HG02943 (cell line): ENCODE data around the gene AMIGO3.
"Not testable (repeated sequence)": the region's sequence is repeated elsewhere in the genome, so short reads cannot be mapped to it uniquely, and the experiment has no call there.

Experiments used
- ATAC-seq: cut with Tn5 transposase; IDR thresholded peaks from one replicate; pipeline ENCODE4 v1.9.1; 2021; ENCODE audit warnings: mild to moderate bottlenecking, low read depth, moderate library complexity; ENCODE audit not compliant: unreplicated experiment

AMIGO3 gene

DNA sequence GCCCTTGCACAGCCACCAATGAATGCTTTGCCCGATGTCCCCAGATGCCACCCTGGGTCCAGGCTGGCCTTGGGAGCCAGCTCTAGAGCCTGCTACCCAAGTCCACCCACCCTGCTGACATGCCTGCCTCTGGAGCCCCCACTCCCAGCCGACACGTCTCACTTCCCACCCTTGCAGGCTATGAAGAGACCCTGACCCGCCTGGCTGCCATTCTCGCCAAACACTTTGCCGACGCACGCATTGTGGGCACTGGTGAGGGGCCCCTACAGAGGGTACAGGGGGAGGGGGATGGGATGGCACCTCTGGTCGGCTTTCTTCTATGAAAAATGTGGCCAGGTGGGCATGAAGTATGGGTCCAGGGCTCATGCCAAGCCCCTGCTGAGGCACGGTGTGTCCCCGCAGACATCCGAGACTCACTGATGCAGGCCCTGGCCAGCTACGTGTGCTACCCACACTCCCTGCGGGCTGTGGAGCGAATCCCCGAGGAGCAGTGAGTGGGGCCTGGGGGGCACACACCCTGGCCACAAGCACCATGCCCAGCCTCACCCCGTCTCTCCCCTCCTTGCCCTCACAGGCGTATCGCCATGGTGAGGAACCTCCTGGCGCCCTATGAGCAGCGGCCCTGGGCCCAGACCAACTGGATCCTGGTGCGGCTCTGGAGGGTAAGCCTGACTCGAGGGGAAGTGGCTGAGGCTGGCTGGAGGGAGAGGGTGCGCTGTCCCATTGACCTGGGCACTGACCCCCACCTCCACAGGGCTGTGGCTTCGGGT is 6.0 kb downstream of the AMIGO3 start:
- no peak for ATAC-seq

DNA sequence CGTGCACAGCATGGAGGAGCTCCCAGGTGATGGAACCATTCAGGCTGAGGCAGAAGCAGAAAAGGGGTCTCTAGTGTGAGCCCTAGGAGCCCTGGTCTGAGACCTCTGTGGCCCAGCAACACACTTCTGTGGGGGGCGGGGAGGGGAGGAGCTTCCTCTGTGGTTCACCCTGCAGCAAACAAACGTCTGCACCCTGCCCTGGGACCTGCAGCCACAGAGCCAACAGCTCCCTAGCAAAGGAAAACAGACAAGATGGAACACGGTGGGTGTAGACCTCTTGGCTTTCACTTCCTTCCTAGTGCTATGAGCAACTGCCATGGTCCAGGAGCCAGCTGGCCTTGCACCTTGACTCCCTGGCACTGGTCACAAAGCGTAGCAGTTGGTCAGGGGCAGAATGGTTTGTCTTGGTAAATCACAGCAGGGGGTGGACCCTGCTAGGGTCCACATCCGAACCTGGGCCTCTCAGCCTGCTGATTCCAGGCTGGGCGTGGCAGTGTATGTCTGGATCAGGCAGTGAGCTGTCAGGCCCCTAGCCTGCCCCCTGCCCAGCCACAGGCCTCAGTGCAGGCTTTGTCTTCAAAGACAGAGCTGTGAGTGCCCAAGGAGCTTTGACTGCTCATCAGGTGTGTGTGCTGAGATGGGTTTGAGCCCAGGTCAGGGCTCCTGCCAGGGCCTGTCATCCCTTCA is 6.7 kb downstream of the AMIGO3 start:
- ATAC-seq, result no peak

DNA sequence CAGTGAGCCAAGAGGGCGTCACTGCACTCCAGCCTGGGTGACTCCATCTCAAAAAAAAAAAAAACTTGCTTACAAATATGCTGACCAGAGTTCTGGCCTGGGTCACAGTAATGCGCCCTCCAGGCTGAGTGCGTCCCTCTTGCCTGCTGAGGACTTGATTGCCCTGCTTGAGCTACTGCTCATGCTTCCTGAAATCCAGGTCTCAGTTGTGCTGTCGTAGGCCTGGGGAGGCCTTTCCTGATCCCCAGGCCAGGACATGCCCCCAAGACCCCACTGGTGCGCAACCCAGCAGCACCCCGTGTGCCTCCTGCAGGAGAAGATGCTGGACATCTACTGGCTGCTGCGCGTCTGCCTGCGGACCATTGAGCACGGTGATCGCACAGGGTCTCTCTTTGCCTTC is 7.3 kb downstream of the AMIGO3 start:
- ATAC-seq, result no peak

DNA sequence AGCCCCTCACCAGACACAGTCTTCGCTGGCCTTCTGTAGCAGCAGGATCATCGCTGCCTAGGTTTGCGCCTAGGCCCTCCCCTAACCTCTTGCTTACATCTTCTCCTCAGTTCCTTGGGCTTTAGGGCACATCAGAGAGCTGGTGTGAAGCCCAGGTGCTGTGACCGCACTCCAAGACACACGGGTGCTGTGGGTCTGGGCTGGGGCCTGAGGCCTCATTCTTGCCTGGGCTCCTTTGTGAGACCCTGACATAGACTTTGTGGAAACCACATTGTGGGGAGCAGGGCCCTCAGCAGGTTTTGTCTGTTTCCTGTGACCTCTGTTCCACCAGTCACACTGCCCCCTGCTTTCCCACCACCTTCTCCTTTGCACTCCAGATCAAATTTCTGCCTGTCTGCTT is 8.0 kb downstream of the AMIGO3 start:
- ATAC-seq, result no peak

DNA sequence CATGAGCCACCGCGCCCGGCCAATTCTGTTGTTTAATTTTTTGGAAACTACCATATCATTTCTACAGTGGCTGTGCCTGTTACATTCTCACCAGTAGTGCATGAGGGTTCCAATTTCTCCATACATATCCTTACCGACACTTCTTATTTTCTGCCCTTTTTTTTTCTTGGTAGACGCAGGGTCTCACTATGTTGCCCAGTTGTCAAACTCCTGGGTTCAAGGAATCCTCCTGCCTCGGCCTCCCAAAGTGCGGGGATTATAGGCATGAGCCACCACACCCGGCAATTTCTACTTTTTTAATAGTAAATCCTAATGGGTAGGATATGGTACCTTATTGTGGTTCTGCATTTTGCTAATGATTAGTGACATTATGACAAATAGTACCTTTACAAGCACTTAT is 9.6 kb downstream of the AMIGO3 start:
- ATAC-seq, result no peak

DNA sequence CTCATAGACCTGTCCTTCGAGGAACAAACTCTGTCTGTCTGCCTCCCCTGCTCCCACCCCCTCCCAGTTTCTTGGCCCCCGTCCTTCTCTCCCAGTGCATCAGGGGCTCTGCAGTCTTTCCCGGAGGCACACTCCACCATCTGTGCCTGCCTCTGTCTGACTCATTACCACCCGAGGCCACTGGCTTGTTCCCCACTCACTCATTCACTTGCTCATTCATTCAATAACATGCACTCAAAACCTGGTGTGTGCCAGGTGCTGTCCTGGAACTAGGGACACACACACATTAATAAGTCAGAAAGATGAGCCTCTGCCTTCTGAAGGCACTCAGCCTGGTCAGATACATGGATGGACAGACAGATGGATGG is 12.4 kb downstream of the AMIGO3 start:
- ATAC-seq, result no peak

DNA sequence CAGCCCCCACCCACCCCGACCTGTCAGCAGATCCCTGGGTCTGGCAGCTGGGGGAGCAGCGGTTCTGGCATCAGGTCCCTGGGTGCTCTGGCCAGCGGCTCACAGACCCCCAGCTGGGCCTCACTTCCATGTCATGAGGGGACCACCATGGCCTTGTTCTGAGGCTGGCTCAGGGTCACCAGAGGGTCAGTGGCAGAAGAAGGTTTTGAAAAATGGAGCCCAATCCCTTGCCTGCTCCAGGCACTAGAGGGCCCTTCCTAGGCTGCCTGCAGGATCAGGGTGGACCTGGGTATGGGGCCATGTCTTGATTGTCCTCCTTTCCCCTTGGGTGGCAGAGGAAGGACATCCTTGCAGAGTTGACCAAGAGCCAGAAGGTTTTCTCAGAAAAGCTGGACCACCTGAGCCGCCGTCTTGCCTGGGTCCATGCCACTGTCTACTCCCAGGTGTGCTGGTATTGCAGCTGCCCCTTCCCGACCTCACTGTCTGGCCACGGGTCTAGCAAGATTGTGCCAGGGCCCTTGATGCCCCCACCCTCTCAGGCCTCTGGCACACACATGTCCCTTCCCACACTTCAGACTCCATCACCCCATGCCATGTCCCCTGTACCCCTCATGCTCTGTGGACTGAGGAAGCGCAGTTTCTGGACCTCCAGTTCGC is 12.9 kb downstream of the AMIGO3 start:
- ATAC-seq, result no peak

DNA sequence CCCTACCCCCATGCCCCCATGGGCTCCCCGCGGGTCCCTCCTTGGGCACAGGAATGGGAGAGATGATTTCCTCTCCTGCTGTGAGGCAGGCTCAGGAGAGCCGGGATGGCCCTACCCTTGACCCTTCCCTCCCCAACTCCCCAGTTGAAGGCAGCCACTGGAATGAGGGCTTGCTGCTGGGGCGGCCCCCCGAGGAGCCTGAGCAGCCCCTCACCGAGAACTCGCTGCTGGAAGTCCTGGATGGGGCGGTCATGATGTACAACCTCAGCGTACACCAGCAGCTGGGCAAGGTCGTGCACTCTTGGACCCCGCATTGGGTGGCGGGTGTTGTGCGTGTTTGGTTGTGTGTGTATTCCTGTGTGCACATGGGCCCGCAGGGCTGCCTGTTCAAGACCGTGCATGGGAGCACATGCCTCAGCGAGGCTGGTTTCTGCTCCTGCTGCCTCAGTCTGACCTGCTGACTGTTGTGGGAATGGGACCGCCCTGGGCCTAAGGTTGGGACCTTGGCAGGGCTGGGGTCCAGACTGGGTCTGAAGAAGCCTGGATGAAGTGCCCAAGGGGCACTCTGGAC is 14.0 kb downstream of the AMIGO3 start:
- ATAC-seq, result no peak

DNA sequence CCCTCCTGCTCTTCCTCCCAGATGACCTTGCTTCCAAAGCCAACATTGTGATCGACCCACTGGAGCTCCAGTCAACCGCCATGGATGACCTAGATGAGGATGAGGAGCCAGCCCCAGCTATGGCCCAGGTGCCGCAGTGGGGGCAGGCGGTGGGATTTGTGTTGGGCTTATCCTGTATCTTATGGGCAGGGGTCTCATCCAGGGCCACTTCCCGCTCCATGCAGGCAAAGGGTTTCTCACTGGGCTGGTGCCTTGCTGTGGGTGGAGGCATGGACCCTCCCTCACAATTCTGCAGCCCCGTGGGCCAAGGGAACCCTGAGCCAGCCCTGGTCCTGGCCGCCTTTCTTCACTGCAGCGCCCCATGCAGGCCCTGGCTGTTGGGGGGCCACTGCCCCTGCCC is 14.9 kb downstream of the AMIGO3 start:
- ATAC-seq, result no peak

DNA sequence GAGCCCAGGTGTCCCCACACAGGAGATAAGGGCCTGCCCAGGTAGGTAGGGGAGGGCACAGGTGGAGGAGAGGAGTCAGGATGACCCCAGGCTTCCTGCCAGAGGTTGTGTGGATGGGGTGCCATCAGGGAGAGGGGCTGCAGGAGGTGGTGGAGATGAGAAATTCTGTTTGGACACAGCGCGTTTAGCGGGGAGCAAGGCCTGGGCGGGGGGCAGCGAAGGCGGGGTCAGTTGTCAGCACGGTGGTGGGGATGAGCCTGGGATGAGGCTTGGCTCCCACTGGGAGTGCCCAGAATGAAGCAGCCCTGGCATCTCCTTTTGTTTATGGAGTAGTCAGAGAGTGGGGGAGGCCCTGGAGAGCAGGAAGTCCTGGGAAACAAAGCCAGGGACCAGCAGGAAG is 15.5 kb downstream of the AMIGO3 start:
- no peak for ATAC-seq

DNA sequence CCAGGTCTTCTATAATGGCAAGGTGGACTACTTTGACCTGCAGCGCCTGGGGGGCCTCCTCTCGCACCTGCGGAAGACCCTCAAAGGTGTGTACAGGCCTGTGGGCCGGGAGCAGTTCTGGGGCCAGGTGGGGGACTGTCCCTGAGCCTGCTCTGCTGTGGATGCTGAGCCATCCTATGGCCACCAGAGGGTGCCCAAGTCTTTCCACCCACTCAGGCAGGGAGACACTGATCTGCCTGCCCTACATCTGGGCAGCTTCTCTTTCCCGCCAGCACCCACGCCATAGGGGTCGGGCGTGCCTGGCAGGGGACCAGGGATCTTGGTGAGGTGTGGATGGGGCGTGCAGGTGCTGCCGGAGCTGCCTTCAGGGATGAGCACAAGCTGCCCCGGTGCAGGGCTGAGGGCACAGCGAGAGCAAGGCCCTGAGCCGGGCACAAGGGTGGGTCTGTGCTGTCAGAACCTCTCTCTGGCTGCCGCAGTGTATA is 16.0 kb downstream of the AMIGO3 start:
- ATAC-seq, result no peak

DNA sequence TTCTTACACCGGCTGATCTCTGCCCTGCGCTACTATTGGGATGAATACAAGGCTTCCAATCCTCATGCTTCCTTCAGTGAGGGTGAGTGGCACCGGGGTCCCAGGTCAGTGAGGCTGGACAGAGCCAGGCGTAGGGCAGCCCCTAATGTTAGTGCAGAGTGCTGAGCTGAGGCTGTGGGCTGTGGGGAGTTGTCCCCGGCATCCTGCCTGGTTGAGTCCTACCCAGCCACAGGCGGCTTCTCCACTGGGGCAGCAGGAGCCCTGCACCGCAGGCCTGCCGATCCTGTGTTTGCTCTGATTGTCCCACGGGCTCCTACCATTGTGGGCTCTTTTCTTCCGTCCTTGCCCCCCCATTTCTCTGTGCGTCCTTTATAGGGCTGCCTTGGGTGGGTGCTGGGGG is 16.8 kb downstream of the AMIGO3 start:
- ATAC-seq, result no peak

DNA sequence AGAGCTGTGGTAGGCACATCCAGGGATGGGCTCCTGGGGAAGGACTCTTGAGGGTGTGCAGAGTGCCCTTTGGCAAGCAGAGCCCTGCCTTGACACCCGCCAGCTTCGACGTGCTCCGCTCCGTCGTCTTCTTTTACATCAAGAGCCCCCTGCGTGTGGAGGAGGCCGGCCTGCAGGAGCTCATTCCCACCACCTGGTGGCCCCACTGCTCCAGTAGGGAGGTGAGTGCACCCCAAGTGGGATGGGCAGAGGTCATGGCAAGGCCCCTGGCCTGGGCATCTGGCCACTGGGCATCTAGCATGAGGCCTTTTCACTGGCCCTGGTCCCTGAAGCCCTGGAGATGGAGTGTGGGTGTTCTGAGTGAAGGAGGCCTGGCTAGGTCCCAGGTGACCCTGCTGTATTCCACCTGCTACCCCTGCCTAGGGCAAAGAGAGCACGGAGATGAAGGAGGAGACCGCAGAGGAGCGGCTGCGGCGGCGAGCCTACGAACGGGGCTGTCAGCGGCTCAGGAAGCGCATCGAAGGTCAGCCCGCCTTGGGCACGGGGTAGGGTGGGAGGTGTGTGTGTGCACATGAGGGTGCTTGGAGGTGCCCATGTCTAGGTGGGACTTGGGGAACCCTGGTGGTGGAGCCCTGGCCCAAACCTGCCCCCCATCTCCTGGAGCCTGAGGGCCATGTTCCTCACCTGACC is 18.0 kb downstream of the AMIGO3 start:
- no peak for ATAC-seq

DNA sequence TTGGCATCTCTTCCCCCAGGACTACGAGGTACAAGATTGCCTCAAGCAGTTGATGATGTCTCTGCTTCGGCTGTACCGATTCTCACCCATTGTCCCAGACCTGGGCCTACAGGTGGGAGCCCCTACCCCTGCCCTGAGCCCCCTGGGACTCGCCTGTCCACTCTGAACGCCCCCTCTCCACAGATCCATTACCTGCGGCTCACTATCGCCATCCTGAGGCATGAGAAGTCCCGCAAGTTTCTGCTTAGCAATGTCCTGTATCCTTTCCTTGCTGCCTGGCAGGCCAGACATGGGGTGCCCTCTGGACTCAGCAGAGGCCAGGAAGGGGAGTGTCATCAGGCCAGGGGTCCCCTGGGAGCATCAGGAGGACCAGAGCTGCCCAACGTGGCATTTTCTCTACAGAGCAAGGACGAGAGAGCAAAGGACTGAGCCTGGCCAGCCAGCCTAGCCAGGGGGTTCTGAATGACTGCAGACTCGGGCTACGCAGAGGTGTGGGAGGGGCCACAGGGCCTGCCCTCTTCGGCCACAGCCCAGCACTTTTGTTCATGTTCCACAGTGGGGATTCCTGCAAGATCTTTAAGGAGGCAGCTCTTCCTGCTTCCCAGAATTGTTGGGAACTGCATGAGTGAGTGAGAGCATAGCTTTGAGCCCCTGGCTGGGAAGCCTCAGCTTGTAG is 18.9 kb downstream of the AMIGO3 start:
- no peak for ATAC-seq

DNA sequence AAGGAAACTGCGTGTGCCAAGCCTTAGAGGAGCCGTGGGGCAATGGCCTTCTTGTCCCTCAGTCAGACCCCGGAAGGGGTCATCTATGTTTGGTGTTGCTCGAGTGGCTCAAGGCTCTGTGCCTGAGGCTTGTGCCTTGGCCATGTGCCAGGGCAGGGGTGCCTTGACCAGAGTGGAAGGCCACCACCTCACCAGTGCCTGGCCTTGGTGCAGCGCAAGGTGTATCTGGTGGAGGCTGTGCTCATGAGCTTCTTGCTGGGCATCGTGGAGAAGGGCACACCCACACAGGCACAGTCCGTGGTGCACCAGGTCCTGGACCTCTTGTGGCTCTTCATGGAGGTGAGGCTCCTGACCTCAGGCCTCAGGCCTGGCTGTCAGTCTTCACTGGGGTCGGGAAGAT is 19.5 kb downstream of the AMIGO3 start:
- no peak for ATAC-seq

DNA sequence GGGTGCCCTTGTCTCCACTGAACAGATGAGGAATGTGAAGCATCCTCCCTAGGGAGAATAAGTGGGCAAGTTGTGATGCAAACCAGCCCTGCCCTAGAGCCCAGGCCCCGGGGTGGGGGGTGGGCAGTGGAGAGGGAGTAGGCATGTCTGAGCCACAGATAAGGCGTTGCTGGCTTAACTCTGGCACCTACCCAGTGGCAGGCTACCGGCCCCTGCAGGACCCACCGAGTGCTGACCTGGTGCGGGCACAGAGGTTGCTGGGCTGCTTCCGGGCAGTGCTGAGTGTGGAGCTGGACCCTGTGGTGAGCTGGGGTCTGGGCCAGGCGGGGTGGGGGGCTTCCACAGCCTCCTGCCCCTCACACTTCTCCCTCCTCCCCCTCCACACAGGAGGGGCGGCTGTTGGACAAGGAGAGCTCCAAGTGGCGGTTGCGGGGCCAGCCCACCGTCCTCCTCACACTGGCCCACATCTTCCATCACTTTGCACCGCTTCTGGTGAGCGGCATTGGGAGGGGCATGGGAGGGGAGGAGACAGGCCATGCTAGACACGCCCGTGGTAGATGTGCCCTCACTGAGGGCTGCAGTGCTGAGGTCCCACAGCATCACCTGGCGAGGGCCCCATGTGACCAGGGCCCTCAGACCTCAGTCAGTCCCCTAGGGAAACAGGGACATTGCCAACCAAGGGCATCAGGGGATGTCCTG is 20.1 kb downstream of the AMIGO3 start:
- no peak for ATAC-seq

DNA sequence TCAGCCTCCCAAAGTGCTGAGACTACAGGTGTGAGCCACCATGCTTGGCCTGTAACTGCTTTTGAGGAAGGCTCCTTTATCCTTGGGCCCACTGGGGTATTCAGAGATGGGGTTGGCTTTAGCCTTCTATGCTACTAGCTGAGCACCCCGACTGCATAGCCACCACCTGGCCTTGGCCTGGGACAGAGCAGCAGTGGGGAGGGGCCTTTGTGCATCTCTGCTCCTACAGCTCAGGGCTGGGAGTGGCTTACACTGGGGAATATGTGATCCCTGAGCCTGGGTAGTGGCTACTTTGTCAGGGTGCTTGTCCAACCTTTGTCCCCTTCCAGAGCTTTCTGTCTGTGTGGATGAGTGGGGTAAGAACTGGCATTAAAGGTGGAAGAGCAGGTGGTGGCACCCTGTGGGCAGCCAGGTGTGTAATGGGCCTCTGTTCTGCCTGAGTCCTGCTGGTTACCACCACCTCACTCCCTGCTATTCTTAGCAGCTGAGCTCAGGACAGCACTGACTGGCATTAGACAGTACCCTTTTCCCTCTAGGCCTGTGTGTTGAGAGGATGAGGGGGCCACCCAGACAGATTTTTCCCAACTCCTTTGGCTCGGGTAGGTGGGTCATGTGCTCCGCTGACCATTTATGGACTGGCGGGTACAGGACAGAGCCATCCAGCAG is 24.0 kb downstream of the AMIGO3 start:
- ATAC-seq, result not testable (repeated sequence)

DNA sequence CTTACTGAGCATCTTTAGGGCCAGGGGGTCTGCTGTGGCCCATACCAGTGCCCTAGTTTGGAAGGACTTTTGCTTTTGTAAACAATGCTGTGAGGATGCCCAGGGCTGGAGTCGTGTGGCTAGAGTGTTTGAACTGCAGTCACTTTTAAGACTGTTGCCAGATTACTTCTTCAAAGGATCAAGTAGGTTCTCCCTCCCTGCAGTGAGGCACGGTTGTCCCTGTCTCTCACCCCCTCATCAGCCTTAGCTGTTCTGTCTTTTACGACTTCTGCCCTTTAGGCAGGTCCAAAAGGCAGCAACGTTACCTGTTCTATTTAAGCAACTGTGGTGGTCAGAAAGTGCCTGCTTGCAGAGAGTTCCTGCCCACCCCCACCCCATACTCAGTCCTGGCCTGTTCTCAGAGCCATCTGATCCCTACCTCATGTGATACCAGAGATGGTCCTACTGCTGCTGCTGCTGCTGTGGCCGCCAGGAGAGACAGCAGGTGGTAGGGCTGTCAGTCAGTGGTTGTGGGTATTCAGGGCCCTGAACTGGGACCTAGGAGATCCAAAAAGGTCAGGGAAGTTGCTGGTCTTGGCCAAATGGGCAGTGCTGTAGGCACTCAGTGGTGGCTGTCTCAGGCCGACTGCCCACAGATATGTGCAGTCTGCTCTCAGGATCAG is 24.9 kb downstream of the AMIGO3 start:
- not testable (repeated sequence) for ATAC-seq

DNA sequence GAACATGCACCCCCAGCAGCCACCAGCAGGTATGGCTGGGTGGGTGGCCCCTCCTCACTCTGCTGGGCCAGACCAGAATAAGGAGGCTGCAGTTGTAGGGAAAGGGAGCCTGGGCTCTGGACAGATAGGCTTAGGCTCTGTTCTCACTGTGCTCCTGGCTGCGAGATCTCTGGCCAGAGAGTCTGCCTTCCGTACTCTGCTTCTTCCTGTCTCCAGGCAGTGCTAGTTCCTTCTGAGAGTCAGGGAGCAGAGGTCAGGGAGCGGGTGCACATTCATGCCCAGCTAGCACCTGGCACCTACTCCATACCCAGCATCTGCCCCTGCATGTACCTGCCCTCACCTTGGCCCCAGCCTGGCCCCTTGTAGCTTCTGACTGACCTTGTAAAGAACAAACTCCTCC is 28.0 kb downstream of the AMIGO3 start:
- not testable (repeated sequence) for ATAC-seq
